ENCODE measurements around the gene RCAN1. TPM values are rescaled to one million over a fixed set of nuclear protein-coding genes. Genes with fewer than 3 reads are reported as not detected.
"Not testable (repeated sequence)": the region's sequence is repeated elsewhere in the genome, so short reads cannot be mapped to it uniquely, and the experiment has no call there.

RCAN1 gene
- total RNA-seq, 1 donor from 2014 or later = 75.3 TPM

DNA sequence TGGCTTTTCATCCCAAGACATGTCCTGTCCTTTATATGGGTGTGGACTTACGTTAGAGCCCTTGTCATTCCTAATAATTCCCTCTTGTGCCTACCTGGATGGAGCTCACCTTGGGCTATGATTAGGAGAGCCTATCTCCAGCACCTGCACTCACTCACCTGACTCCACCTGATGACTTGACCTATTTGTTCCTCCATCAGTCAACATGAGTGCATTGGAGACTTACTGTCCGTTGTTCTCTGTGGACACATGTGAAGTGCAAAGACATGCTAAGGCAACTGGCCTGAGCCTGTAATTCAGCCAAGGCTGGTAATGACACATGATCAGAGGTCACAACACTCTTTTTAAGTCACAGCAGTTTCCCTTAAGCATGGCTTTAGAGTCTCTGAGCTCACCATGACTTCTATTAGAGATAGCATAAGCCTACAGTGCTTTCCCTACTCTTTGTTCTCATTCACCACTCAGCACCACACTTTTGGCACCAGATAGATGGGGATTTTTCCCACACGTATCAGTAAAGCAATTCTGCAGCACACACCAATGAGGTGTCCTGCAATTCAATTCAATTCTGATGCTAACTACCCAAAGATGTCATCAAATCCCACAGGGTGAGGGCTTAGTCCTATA lies 112.3 kb downstream of the RCAN1 start:
- TF ChIP-seq CTCF (IDR thresholded peaks at IDR 0.05; ENCODE audit: borderline replicate concordance) = no peak
- intact Hi-C loops (cut with micrococcal nuclease) = no loop called here
- Histone ChIP-seq H3K36me3 (no peaks in the 10 kb centered on the region), H3K4me1 (peaks cover 7% of the 10 kb centered on the region), H3K9me3 (replicated peaks) (peaks cover 13% of the 10 kb centered on the region), H3K27me3 (ENCODE audit: low read depth) (no peaks in the 10 kb centered on the region), H3K27ac (replicated peaks) (no peak overlapping the region), H3K4me3 (no peak overlapping the region)
- DNase-seq = no peak

DNA sequence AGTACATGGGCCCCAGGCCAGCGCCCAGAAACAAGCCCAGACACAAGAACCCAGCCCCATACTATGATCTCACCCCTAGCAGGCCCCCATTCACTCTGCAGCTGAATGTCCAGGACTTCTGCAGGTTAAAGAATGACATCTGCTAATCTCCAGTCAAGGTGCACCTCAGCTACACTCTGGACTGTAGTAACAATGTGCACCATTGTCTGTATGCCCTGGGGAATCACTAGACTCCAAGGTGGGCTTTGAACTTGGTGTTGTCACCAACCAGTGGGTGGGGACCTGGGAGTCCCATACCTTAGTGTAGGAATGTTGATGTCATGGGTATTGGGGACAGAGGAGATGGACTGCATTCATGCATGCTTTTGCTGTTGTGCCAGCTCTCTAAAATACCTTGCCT lies 113.2 kb downstream of the RCAN1 start:
- no peaks in the 10 kb centered on the region for H3K27me3 ChIP-seq (ENCODE audit: low read depth)
- H3K9me3 ChIP-seq (replicated peaks) = peaks cover 22% of the 10 kb centered on the region
- intact Hi-C loops (cut with micrococcal nuclease) = no loop called here
- no peaks in the 10 kb centered on the region for H3K36me3 ChIP-seq
- H3K4me1 ChIP-seq = peaks cover 7% of the 10 kb centered on the region
- DNase-seq = no peak
- no peak overlapping the region for H3K4me3 ChIP-seq
- H3K27ac ChIP-seq (replicated peaks) = no peak overlapping the region
- no peak for TF ChIP-seq CTCF (IDR thresholded peaks at IDR 0.05; ENCODE audit: borderline replicate concordance)

GRCh38 chr21:34500191-34500590 lies 114.7 kb downstream of the RCAN1 start:
- Histone ChIP-seq H3K4me3 (no peak overlapping the region), H3K27me3 (ENCODE audit: low read depth) (no peaks in the 10 kb centered on the region), H3K36me3 (no peaks in the 10 kb centered on the region), H3K27ac (replicated peaks) (no peak overlapping the region), H3K9me3 (replicated peaks) (peaks cover 29% of the 10 kb centered on the region), H3K4me1 (peaks cover 7% of the 10 kb centered on the region)
- TF ChIP-seq CTCF (IDR thresholded peaks at IDR 0.05; ENCODE audit: borderline replicate concordance) = no peak
- DNase-seq = no peak
- intact Hi-C loops (cut with micrococcal nuclease) = no loop called here

- H3K4me1 ChIP-seq = peaks cover 7% of the 10 kb centered on the region
- intact Hi-C loops (cut with micrococcal nuclease) = no loop called here
- no peak for DNase-seq
- no peaks in the 10 kb centered on the region for H3K36me3 ChIP-seq
- no peak overlapping the region for H3K27ac ChIP-seq (replicated peaks)
- no peaks in the 10 kb centered on the region for H3K27me3 ChIP-seq (ENCODE audit: low read depth)
- peaks cover 29% of the 10 kb centered on the region for H3K9me3 ChIP-seq (replicated peaks)
- TF ChIP-seq CTCF (IDR thresholded peaks at IDR 0.05; ENCODE audit: borderline replicate concordance) = no peak
- H3K4me3 ChIP-seq = no peak overlapping the region
Measured at GRCh38 chr21:34499116-34499515, 115.8 kb downstream of the RCAN1 start.

- Histone ChIP-seq H3K4me1 (peaks cover 7% of the 10 kb centered on the region), H3K36me3 (no peaks in the 10 kb centered on the region), H3K4me3 (no peak overlapping the region), H3K27ac (replicated peaks) (no peak overlapping the region), H3K9me3 (replicated peaks) (peaks cover 29% of the 10 kb centered on the region), H3K27me3 (ENCODE audit: low read depth) (no peaks in the 10 kb centered on the region)
- no peak for DNase-seq
- intact Hi-C loops (cut with micrococcal nuclease) = no loop called here
- no peak for TF ChIP-seq CTCF (IDR thresholded peaks at IDR 0.05; ENCODE audit: borderline replicate concordance)
Measured at GRCh38 chr21:34498623-34499022, 116.3 kb downstream of the RCAN1 start.

- DNase-seq; H3K36me3 ChIP-seq; H3K4me3 ChIP-seq; H3K9me3 ChIP-seq (replicated peaks); intact Hi-C loops (cut with micrococcal nuclease); H3K27ac ChIP-seq (replicated peaks); H3K27me3 ChIP-seq (ENCODE audit: low read depth); H3K4me1 ChIP-seq: not testable (repeated sequence)
Measured at GRCh38 chr21:34483854-34484253, 131.1 kb downstream of the RCAN1 start.

DNA sequence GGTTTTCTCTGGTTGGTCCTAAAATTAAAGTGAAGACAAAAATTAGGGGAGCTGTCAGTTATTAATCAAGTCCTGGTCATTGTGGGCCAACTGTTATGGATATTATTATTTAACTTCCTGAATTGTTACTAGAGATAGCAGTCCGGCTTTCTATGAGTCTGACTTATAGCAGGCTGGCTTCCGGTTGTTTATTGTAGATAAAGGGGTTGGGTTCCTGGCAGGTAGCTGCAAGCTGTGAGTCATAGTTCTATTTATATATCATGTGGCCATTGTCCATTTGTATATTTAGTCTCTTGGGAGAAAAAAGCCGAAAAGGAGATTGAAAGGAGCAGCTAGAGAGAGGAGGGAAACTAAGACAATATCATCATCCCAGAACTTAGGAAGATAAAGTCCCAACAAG lies 131.5 kb downstream of the RCAN1 start:
- H3K36me3 ChIP-seq; H3K4me3 ChIP-seq; H3K27me3 ChIP-seq (ENCODE audit: low read depth); H3K4me1 ChIP-seq; intact Hi-C loops (cut with micrococcal nuclease); DNase-seq; H3K9me3 ChIP-seq (replicated peaks); H3K27ac ChIP-seq (replicated peaks): not testable (repeated sequence)

- DNase-seq; intact Hi-C loops (cut with micrococcal nuclease); H3K4me3 ChIP-seq; H3K36me3 ChIP-seq; H3K27me3 ChIP-seq (ENCODE audit: low read depth); H3K9me3 ChIP-seq (replicated peaks); H3K4me1 ChIP-seq; H3K27ac ChIP-seq (replicated peaks): not testable (repeated sequence)
Measured at GRCh38 chr21:34467333-34467732, 147.6 kb downstream of the RCAN1 start.

All from left ventricle myocardium inferior (tissue), 1 donor.